GM23248 (cell line): Measurements from ENCODE around the gene UNC50. TPM values are rescaled to one million over a fixed set of nuclear protein-coding genes. Genes with fewer than 3 reads are reported as not detected.
"Not testable (repeated sequence)": the region's sequence is repeated elsewhere in the genome, so short reads cannot be mapped to it uniquely, and the experiment has no call there.

Source experiments
- DNase-seq: peaks from one replicate; pipeline ENCODE4 v3.0.0-alpha.2; 2015
- H2AFZ ChIP-seq: fragments of 200-600 bp; sonication (generic); 2 replicates; pipeline ENCODE4 v1.6.1; 2016; ENCODE audit warnings: antibody characterized with exemption
- H3F3A ChIP-seq: fragments of 200-600 bp; sonication (generic); 2 replicates; pipeline ENCODE4 v1.6.1; 2016; ENCODE audit warnings: mild to moderate bottlenecking, antibody characterized with exemption, mixed run types; ENCODE audit not compliant: insufficient read depth
- H3K27ac ChIP-seq: fragments of 200-600 bp; sonication (generic); 2 replicates; pipeline ENCODE4 v1.5.1; 2016; ENCODE audit warnings: mild to moderate bottlenecking
- H3K27me3 ChIP-seq: fragments of 200-600 bp; sonication (generic); replicated peaks from 2 replicates; pipeline ENCODE4 v1.6.1; 2016; ENCODE audit warnings: mild to moderate bottlenecking; ENCODE audit not compliant: insufficient read depth
- H3K36me3 ChIP-seq: fragments of 200-600 bp; sonication (generic); 2 replicates; pipeline ENCODE4 v1.6.1; 2016; ENCODE audit warnings: low read depth, mild to moderate bottlenecking
- H3K4me1 ChIP-seq: fragments of 200-600 bp; sonication (generic); 2 replicates; pipeline ENCODE4 v1.6.1; 2016; ENCODE audit warnings: mild to moderate bottlenecking; ENCODE audit not compliant: insufficient read depth
- H3K4me2 ChIP-seq: fragments of 200-600 bp; sonication (generic); one replicate; pipeline ENCODE4 v1.6.1; 2016; ENCODE audit warnings: mild to moderate bottlenecking; ENCODE audit not compliant: unreplicated experiment
- H3K4me3 ChIP-seq: fragments of 200-600 bp; sonication (generic); 2 replicates; pipeline ENCODE4 v1.5.1; 2016; ENCODE audit warnings: mild to moderate bottlenecking
- H3K79me2 ChIP-seq: fragments of 200-600 bp; sonication (generic); 2 replicates; pipeline ENCODE4 v1.6.1; 2016; ENCODE audit warnings: mild to moderate bottlenecking; ENCODE audit not compliant: insufficient read depth
- H3K9ac ChIP-seq: fragments of 200-600 bp; sonication (generic); 2 replicates; pipeline ENCODE4 v1.6.1; 2016; ENCODE audit warnings: mild to moderate bottlenecking
- H3K9me2 ChIP-seq: fragments of 200-600 bp; sonication (generic); 2 replicates; pipeline ENCODE4 v1.6.1; 2016; ENCODE audit warnings: mixed run types, mild to moderate bottlenecking, moderate library complexity; ENCODE audit not compliant: insufficient read depth
- H3K9me3 ChIP-seq: fragments of 200-600 bp; sonication (generic); one replicate; pipeline ENCODE4 v1.6.1; 2017; ENCODE audit warnings: low read depth
- H4K20me1 ChIP-seq: fragments of 200-600 bp; sonication (generic); 2 replicates; pipeline ENCODE4 v1.6.0; 2016; ENCODE audit not compliant: insufficient read depth
- EZH2 ChIP-seq: fragments of 200-600 bp; sonication (generic); IDR thresholded peaks from 2 replicates; pipeline ENCODE4 v1.6.1; 2018; ENCODE audit warnings: antibody characterized with exemption, mild to moderate bottlenecking; ENCODE audit not compliant: insufficient read depth, poor library complexity, severe bottlenecking
- EZH2phosphoT487 ChIP-seq: fragments of 200-600 bp; sonication (generic); IDR thresholded peaks from 2 replicates; pipeline ENCODE4 v1.6.1; 2018; ENCODE audit warnings: antibody characterized with exemption, moderate library complexity, mild to moderate bottlenecking, low read depth; ENCODE audit not compliant: insufficient read depth
- WGBS, 2 experiments: methylation state at CpG; one replicate each; pipeline ENCODE4 v1.1.6; 2015 to 2017; ENCODE audit warnings: low lambda C conversion rate in 2 of 2, low coverage in 1 of 2; ENCODE audit errors: missing lambda C conversion rate in 2 of 2; 5-methylcytosine and 5-hydroxymethylcytosine counted together
- in situ Hi-C: fragments of 300-500 bp; cut with MboI; formaldehyde crosslinking; loops from 2 replicates; pipeline ENCODE4 v1.15.0; 2020
- polyA plus RNA-seq: library from polyadenylated mRNA; unstranded; fragments of >200 nt; fragmentation: Nextera tagmentation; extraction: Ambion mirVana; gene quantifications from 2 replicates; pipeline ENCODE4 v1.2.1, GENCODE V29; 2016
- total RNA-seq: library from RNA; depleted of rRNA; stranded (reverse); fragments of >200 nt; shearing (Covaris generic); gene quantifications from 2 replicates; pipeline ENCODE4 v1.2.3, GENCODE V29; 2014

UNC50 gene
- total and polyA plus RNA-seq, 2 experiments from 2014 or later = 71.8 to 88.6 TPM

GRCh38 chr2:98588880-98589431, 19.4 kb upstream of the UNC50 start:
- no peaks in the 10 kb centered on the region for H3K27me3 ChIP-seq
- no peak overlapping the region for H3K4me3 ChIP-seq
- no peak overlapping the region for H3K4me2 ChIP-seq
- no peaks in the 10 kb centered on the region for H3K79me2 ChIP-seq
- TF ChIP-seq EZH2 = no peak
- no peak for TF ChIP-seq EZH2phosphoT487
- H3K9me2 ChIP-seq = no peaks in the 10 kb centered on the region
- H4K20me1 ChIP-seq = no peaks in the 10 kb centered on the region
- no peaks in the 10 kb centered on the region for H3K4me1 ChIP-seq
- whole genome bisulfite sequencing, 2 experiments = 72 to 80% methylated on average over 4 of the region's 4 CpGs
- H3K27ac ChIP-seq = no peak overlapping the region
- H3K9ac ChIP-seq = no peak overlapping the region
- H2AFZ ChIP-seq = no peak overlapping the region
- no peaks in the 10 kb centered on the region for H3K9me3 ChIP-seq
- in situ Hi-C loops = no loop called here
- H3K36me3 ChIP-seq = no peaks in the 10 kb centered on the region
- DNase-seq = no peak
- H3F3A ChIP-seq = no peaks in the 10 kb centered on the region

- no peak overlapping the region for H2AFZ ChIP-seq
- WGBS, 2 experiments = 96 to 97% methylated on average over 4 of the region's 4 CpGs
- DNase-seq = no peak
- no peaks in the 10 kb centered on the region for H3K4me1 ChIP-seq
- H3K4me3 ChIP-seq = no peak overlapping the region
- no peak overlapping the region for H3K4me2 ChIP-seq
- no peaks in the 10 kb centered on the region for H3K9me2 ChIP-seq
- H4K20me1 ChIP-seq = no peaks in the 10 kb centered on the region
- TF ChIP-seq EZH2phosphoT487 = no peak
- no peak for TF ChIP-seq EZH2
- H3K27me3 ChIP-seq = no peaks in the 10 kb centered on the region
- no peaks in the 10 kb centered on the region for H3F3A ChIP-seq
- no peak overlapping the region for H3K9ac ChIP-seq
- H3K79me2 ChIP-seq = no peaks in the 10 kb centered on the region
- H3K9me3 ChIP-seq = no peaks in the 10 kb centered on the region
- H3K27ac ChIP-seq = no peak overlapping the region
- in situ Hi-C loops = no loop called here
- H3K36me3 ChIP-seq = no peaks in the 10 kb centered on the region
Measured at GRCh38 chr2:98589489-98589888, 18.9 kb upstream of the UNC50 start.

DNA sequence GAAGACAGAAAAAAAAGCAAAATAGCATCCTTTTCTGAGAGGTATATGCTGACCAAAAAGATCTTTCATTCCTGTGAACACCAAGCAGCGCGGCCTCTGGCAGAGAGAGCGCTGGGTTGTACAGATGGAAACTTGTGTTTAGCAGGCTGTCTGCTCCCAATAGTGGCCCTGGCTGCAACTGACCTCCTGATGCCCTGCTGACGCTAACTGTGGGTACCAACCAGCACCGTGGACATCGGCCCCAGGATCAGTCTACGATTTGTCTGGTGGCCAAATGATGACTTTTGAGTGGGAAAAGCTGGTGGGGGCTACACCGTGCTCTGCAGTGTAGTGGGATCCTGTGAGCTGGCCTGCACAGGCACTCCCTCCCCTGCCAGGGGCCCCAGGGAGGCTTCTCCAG, 15.8 kb upstream of the UNC50 start:
- Histone ChIP-seq H4K20me1 (no peaks in the 10 kb centered on the region), H3F3A (no peaks in the 10 kb centered on the region), H3K4me2 (no peak overlapping the region), H3K4me1 (no peaks in the 10 kb centered on the region), H3K36me3 (0 out of 2 replicates have a peak, but pooled peaks cover 7% of the 10 kb centered on the region), H3K27me3 (no peaks in the 10 kb centered on the region), H3K9me2 (no peaks in the 10 kb centered on the region), H3K9ac (no peak overlapping the region), H3K9me3 (no peaks in the 10 kb centered on the region), H3K27ac (no peak overlapping the region), H3K4me3 (no peak overlapping the region), H3K79me2 (no peaks in the 10 kb centered on the region), H2AFZ (no peak overlapping the region)
- no peak for TF ChIP-seq EZH2phosphoT487
- no peak for TF ChIP-seq EZH2
- 96 to 98% methylated on average over 8 of the region's 8 CpGs for WGBS, 2 experiments
- no peak for DNase-seq
- in situ Hi-C loops = no loop called here

- H3K79me2 ChIP-seq, H3K9me2 ChIP-seq, H3K27ac ChIP-seq, H3K4me2 ChIP-seq, H3K4me3 ChIP-seq, H3K9me3 ChIP-seq, DNase-seq, H4K20me1 ChIP-seq, H2AFZ ChIP-seq, H3K9ac ChIP-seq, H3K27me3 ChIP-seq, in situ Hi-C loops: not testable (repeated sequence)
- Histone ChIP-seq H3K4me1 (peaks cover 12% of the 10 kb centered on the region), H3K36me3 (0 out of 2 replicates have a peak, but pooled peaks cover 11% of the 10 kb centered on the region), H3F3A (peaks cover 15% of the 10 kb centered on the region)
- WGBS, 2 experiments = 96 to 100% methylated on average over 3 to 4 of the region's 4 CpGs
Measured at GRCh38 chr2:98594665-98595064, 13.7 kb upstream of the UNC50 start.
